Neutrophil (primary cell): ENCODE results near the gene STARD10.
"Not testable (repeated sequence)": the region's sequence is repeated elsewhere in the genome, so short reads cannot be mapped to it uniquely, and the experiment has no call there.

ENCODE experiments used
- H3K27ac ChIP-seq: fragments of 200-600 bp; sonication (generic); 2 replicates; pipeline ENCODE4 v1.5.1; 2016; ENCODE audit warnings: mild to moderate bottlenecking, moderate library complexity
- H3K27me3 ChIP-seq: fragments of 200-600 bp; sonication (generic); 2 replicates; pipeline ENCODE4 v1.6.0; 2016; ENCODE audit warnings: mild to moderate bottlenecking
- H3K36me3 ChIP-seq: fragments of 200-600 bp; sonication (generic); 2 replicates; pipeline ENCODE4 v1.5.1; 2017
- H3K4me1 ChIP-seq, 2 experiments: fragments of 200-600 bp in 1 of 2; sonication (generic) in 1 of 2; 1 replicate in 1 of 2; 2 replicates in 1 of 2; pipeline versions ENCODE4 v1.5.1 to v1.6.1; 2013 to 2016; ENCODE audit warnings: low read depth in 1 of 2, low read length in 1 of 2, mild to moderate bottlenecking in 1 of 2, moderate library complexity in 1 of 2; ENCODE audit not compliant: control insufficient read depth in 1 of 2, insufficient read depth in 1 of 2
- H3K4me3 ChIP-seq, 2 experiments: fragments of 200-600 bp in 1 of 2; sonication (generic) in 1 of 2; 1 replicate in 1 of 2; 2 replicates in 1 of 2; pipeline ENCODE4 v1.5.1; 2013 to 2016; ENCODE audit warnings: low read depth in 1 of 2, low read length in 1 of 2, mild to moderate bottlenecking in 1 of 2, moderate library complexity in 1 of 2
- H3K9me3 ChIP-seq: fragments of 200-600 bp; sonication (generic); 2 replicates; pipeline ENCODE4 v1.5.1; 2016
- TF ChIP-seq, protein P1 (sequence below): fragments of 200-600 bp; sonication (generic); IDR thresholded peaks from 2 replicates; pipeline ENCODE4 v1.5.1; 2016; ENCODE audit warnings: antibody characterized with exemption

Gene STARD10

GRCh38 chr11:72799441-72799840 lies 5.6 kb upstream of the STARD10 start:
- H3K4me3 ChIP-seq: no peak overlapping the region
- no peaks in the 10 kb centered on the region for H3K9me3 ChIP-seq
- TF ChIP-seq, protein P1, sequence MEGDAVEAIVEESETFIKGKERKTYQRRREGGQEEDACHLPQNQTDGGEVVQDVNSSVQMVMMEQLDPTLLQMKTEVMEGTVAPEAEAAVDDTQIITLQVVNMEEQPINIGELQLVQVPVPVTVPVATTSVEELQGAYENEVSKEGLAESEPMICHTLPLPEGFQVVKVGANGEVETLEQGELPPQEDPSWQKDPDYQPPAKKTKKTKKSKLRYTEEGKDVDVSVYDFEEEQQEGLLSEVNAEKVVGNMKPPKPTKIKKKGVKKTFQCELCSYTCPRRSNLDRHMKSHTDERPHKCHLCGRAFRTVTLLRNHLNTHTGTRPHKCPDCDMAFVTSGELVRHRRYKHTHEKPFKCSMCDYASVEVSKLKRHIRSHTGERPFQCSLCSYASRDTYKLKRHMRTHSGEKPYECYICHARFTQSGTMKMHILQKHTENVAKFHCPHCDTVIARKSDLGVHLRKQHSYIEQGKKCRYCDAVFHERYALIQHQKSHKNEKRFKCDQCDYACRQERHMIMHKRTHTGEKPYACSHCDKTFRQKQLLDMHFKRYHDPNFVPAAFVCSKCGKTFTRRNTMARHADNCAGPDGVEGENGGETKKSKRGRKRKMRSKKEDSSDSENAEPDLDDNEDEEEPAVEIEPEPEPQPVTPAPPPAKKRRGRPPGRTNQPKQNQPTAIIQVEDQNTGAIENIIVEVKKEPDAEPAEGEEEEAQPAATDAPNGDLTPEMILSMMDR: no peak
- H3K27ac ChIP-seq: peak overlapping the region; percentile 77
- H3K27me3 ChIP-seq: no peaks in the 10 kb centered on the region
- H3K4me1 ChIP-seq: peaks cover 44 to 47% of the 10 kb centered on the region in 2 experiments
- peaks cover 40% of the 10 kb centered on the region for H3K36me3 ChIP-seq

- H3K27ac ChIP-seq: peak overlapping the region; percentile 77
- peaks cover 34% of the 10 kb centered on the region for H3K36me3 ChIP-seq
- H3K4me1 ChIP-seq: peaks cover 41 to 46% of the 10 kb centered on the region in 2 experiments
- no peak overlapping the region for H3K4me3 ChIP-seq
- TF ChIP-seq, protein P1: no peak
- no peaks in the 10 kb centered on the region for H3K27me3 ChIP-seq
- H3K9me3 ChIP-seq: no peaks in the 10 kb centered on the region
Measured at GRCh38 chr11:72798361-72798760, 4.5 kb upstream of the STARD10 start.

GRCh38 chr11:72793076-72793424 lies 797 bp downstream of the STARD10 start:
- Histone ChIP-seq H3K4me1 (peaks cover 53 to 57% of the 10 kb centered on the region in 2 experiments), H3K27ac (peak overlapping the region; percentile 98), H3K36me3 (no peaks in the 10 kb centered on the region), H3K4me3 (peak overlapping the region; percentile 62 to 86), H3K9me3 (no peaks in the 10 kb centered on the region), H3K27me3 (no peaks in the 10 kb centered on the region)
- TF ChIP-seq, protein P1: no peak

GRCh38 chr11:72792437-72793021 lies 1.3 kb downstream of the STARD10 start:
- no peaks in the 10 kb centered on the region for H3K36me3 ChIP-seq
- H3K4me1 ChIP-seq: peaks cover 53 to 58% of the 10 kb centered on the region in 2 experiments
- H3K9me3 ChIP-seq: no peaks in the 10 kb centered on the region
- H3K27ac ChIP-seq: peak overlapping the region; percentile 98
- peak overlapping the region; percentile 62 to 86 for H3K4me3 ChIP-seq
- TF ChIP-seq, protein P1: no peak
- H3K27me3 ChIP-seq: no peaks in the 10 kb centered on the region

DNA sequence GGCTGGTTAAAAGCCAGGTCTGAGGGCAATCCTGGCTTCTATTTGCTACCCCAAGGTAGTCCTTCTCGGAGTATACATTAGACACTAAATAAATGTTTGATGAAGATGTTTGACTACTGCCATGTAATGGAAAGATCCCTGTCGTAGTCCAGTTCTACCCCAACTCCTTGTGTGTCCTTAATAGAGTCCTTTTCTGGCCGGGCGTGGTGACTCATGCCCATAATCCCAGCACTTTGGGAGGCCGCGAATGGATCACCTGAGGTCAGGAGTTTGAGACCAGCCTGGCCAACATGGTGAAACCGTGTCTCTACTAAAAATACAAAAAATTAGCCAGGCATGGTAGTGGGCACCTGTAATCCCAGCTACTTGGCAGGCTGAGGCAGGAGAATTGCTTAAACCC lies 2.6 kb downstream of the STARD10 start:
- H3K4me3 ChIP-seq, H3K36me3 ChIP-seq, H3K27ac ChIP-seq, H3K27me3 ChIP-seq, H3K9me3 ChIP-seq: not testable (repeated sequence)
- peaks cover 64 to 67% of the 10 kb centered on the region in 2 experiments for H3K4me1 ChIP-seq

- Histone ChIP-seq H3K4me3 (no peak overlapping the region), H3K27ac (no peak overlapping the region)
Measured at GRCh38 chr11:72789493-72790131, 4.2 kb downstream of the STARD10 start.

More at GRCh38 chr11:72789493-72790131, 4.2 kb downstream of the STARD10 start:
- Histone ChIP-seq H3K4me1 (peaks cover 52 to 57% of the 10 kb centered on the region in 2 experiments), H3K27me3 (no peaks in the 10 kb centered on the region), H3K36me3 (no peaks in the 10 kb centered on the region), H3K9me3 (no peaks in the 10 kb centered on the region)
- TF ChIP-seq, protein P1: no peak
